PC-3 (cell line): Measurements from ENCODE around the gene CNTN4. TPM values are rescaled to one million over a fixed set of nuclear protein-coding genes. Genes with fewer than 3 reads are reported as not detected.

Experiments used
- ATAC-seq: fragments of 200-7000 bp; cut with Tn5 transposase; 2 replicates; pipeline ENCODE4 v1.9.1; 2020; ENCODE audit warnings: mild to moderate bottlenecking, moderate library complexity
- BruUV-seq: library from RNA; stranded (reverse); fragments of 400-500 nt; replicated peaks from 2 replicates; lab custom pipeline; 2021; lab: Mats Ljungman, UMichigan
- CTCF ChIA-PET: fragments of 300-600 bp; sonication (Branson Sonifier 250); formaldehyde crosslinking; loops from one replicate; lab custom pipeline; 2022; ENCODE audit warnings: antibody characterized with exemption; lab: Charles Lee
- POLR2A ChIA-PET: fragments of 300-600 bp; sonication (Branson Sonifier 250); formaldehyde crosslinking; loops from one replicate; lab custom pipeline; 2022; ENCODE audit warnings: antibody characterized with exemption; ENCODE audit not compliant: unreplicated experiment; lab: Charles Lee
- DNase-seq: peaks from one replicate; pipeline ENCODE4 v3.0.0-alpha.2; 2015
- H2AFZ ChIP-seq: fragments of 300-600 bp; sonication (generic); 2 replicates; pipeline ENCODE4 v1.6.0; 2016; ENCODE audit warnings: antibody characterized with exemption, low read length
- H3F3A ChIP-seq: fragments of 300-600 bp; sonication (generic); one replicate; pipeline ENCODE4 v1.6.0; 2017; ENCODE audit warnings: antibody characterized with exemption, low read length, control low read depth, mild to moderate bottlenecking; ENCODE audit not compliant: unreplicated experiment
- H3K27ac ChIP-seq: fragments of 300-600 bp; sonication (generic); 2 replicates; pipeline ENCODE4 v1.5.1; 2016; ENCODE audit warnings: mild to moderate bottlenecking, low read length
- H3K27me3 ChIP-seq: fragments of 300-600 bp; sonication (generic); 2 replicates; pipeline ENCODE4 v1.6.1; 2016; ENCODE audit warnings: low read length, mixed read lengths
- H3K36me3 ChIP-seq: fragments of 300-600 bp; sonication (generic); 2 replicates; pipeline ENCODE4 v1.6.1; 2016; ENCODE audit warnings: low read depth, mixed run types, low read length, mixed read lengths
- H3K4me1 ChIP-seq: fragments of 300-600 bp; sonication (generic); 2 replicates; pipeline ENCODE4 v1.5.1; 2016; ENCODE audit warnings: low read length; ENCODE audit not compliant: insufficient read depth
- H3K4me2 ChIP-seq: fragments of 300-600 bp; sonication (generic); 2 replicates; pipeline ENCODE4 v1.6.0; 2016; ENCODE audit warnings: low read length
- H3K4me3 ChIP-seq: fragments of 300-600 bp; sonication (generic); 2 replicates; pipeline ENCODE4 v1.5.1; 2016; ENCODE audit warnings: mild to moderate bottlenecking, low read length, mixed read lengths
- H3K79me2 ChIP-seq: fragments of 300-600 bp; sonication (generic); 2 replicates; pipeline ENCODE4 v1.6.1; 2017; ENCODE audit warnings: low read length, mixed read lengths
- H3K9ac ChIP-seq: fragments of 300-600 bp; sonication (generic); 2 replicates; pipeline ENCODE4 v1.6.0; 2016; ENCODE audit warnings: mild to moderate bottlenecking, low read length
- H3K9me2 ChIP-seq: fragments of 300-600 bp; sonication (generic); replicated peaks from 2 replicates; pipeline ENCODE4 v1.6.1; 2016; ENCODE audit warnings: mixed run types, low read length, mixed read lengths
- H3K9me3 ChIP-seq: fragments of 300-600 bp; sonication (generic); 2 replicates; pipeline ENCODE4 v1.6.1; 2016; ENCODE audit warnings: low read length, mixed read lengths
- H4K20me1 ChIP-seq: fragments of 300-600 bp; sonication (generic); 2 replicates; pipeline ENCODE4 v1.6.1; 2016; ENCODE audit warnings: low read length, mixed read lengths
- EZH2 ChIP-seq: fragments of 300-600 bp; sonication (generic); IDR thresholded peaks from one replicate; pipeline ENCODE4 v1.6.1; 2017; ENCODE audit warnings: antibody characterized with exemption, mild to moderate bottlenecking, low read length; ENCODE audit not compliant: unreplicated experiment
- EZH2phosphoT487 ChIP-seq: fragments of 300-600 bp; sonication (generic); IDR thresholded peaks from 2 replicates; pipeline ENCODE4 v1.6.1; 2018; ENCODE audit warnings: mild to moderate bottlenecking, antibody characterized with exemption, low read length, borderline replicate concordance
- intact Hi-C: fragments of 100-400 bp; cut with micrococcal nuclease; formaldehyde crosslinking; loops from 2 replicates; pipeline ENCODE4 v1.9.0; 2023
- total RNA-seq: library from RNA; depleted of rRNA; stranded (reverse); fragments of >200 nt; gene quantifications from 2 replicates; pipeline ENCODE4 v1.2.3, GENCODE V29; 2014
- TF ChIP-seq, protein P1 (sequence below): fragments of 300-600 bp; sonication (generic); conservative IDR thresholded peaks from 2 replicates; pipeline ENCODE4 v1.5.1; 2017; ENCODE audit warnings: antibody characterized with exemption, low read depth, mild to moderate bottlenecking, low read length

CNTN4 gene
- total RNA-seq, 1 experiment from 2014 or later: not detected

GRCh38 chr3:2706836-2707210 is 608.2 kb downstream of the CNTN4 start:
- Histone ChIP-seq H3K4me2 (no peak overlapping the region), H4K20me1 (no peaks in the 10 kb centered on the region), H3K9ac (no peak overlapping the region), H3K4me3 (no peak overlapping the region), H2AFZ (no peak overlapping the region), H3F3A (no peaks in the 10 kb centered on the region), H3K27ac (no peak overlapping the region), H3K36me3 (no peaks in the 10 kb centered on the region), H3K9me2 (no peaks in the 10 kb centered on the region), H3K9me3 (0 out of 2 replicates have a peak, but pooled peaks cover 19% of the 10 kb centered on the region), H3K79me2 (no peaks in the 10 kb centered on the region), H3K4me1 (no peaks in the 10 kb centered on the region), H3K27me3 (no peaks in the 10 kb centered on the region)
- no peak for TF ChIP-seq EZH2phosphoT487
- TF ChIP-seq, protein P1, sequence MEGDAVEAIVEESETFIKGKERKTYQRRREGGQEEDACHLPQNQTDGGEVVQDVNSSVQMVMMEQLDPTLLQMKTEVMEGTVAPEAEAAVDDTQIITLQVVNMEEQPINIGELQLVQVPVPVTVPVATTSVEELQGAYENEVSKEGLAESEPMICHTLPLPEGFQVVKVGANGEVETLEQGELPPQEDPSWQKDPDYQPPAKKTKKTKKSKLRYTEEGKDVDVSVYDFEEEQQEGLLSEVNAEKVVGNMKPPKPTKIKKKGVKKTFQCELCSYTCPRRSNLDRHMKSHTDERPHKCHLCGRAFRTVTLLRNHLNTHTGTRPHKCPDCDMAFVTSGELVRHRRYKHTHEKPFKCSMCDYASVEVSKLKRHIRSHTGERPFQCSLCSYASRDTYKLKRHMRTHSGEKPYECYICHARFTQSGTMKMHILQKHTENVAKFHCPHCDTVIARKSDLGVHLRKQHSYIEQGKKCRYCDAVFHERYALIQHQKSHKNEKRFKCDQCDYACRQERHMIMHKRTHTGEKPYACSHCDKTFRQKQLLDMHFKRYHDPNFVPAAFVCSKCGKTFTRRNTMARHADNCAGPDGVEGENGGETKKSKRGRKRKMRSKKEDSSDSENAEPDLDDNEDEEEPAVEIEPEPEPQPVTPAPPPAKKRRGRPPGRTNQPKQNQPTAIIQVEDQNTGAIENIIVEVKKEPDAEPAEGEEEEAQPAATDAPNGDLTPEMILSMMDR: no peak
- ChIA-PET POLR2A (no interaction called here), CTCF (no interaction called here)
- DNase-seq (no peak), ATAC-seq (no peak)
- intact Hi-C loops: no loop called here
- BruUV-seq: no TSS peak

GRCh38 chr3:2711081-2711480 is 612.4 kb downstream of the CNTN4 start:
- Histone ChIP-seq H3K27me3 (no peaks in the 10 kb centered on the region), H3K36me3 (no peaks in the 10 kb centered on the region), H3K4me3 (no peak overlapping the region), H3K9me3 (peaks cover 31% of the 10 kb centered on the region; the same call in 1 of the 2 replicates), H3F3A (no peaks in the 10 kb centered on the region), H4K20me1 (no peaks in the 10 kb centered on the region), H3K27ac (no peak overlapping the region), H2AFZ (no peak overlapping the region), H3K4me1 (no peaks in the 10 kb centered on the region), H3K9me2 (no peaks in the 10 kb centered on the region), H3K79me2 (no peaks in the 10 kb centered on the region), H3K4me2 (no peak overlapping the region), H3K9ac (no peak overlapping the region)
- intact Hi-C loops: no loop called here
- TF ChIP-seq EZH2: no peak
- TF ChIP-seq, protein P1: no peak
- no peak for TF ChIP-seq EZH2phosphoT487
- BruUV-seq: no TSS peak
- ATAC-seq (no peak), DNase-seq (no peak)
- CTCF ChIA-PET: no interaction called here
- POLR2A ChIA-PET: no interaction called here

- Histone ChIP-seq H3K79me2 (no peaks in the 10 kb centered on the region), H3K4me1 (no peaks in the 10 kb centered on the region), H3K36me3 (no peaks in the 10 kb centered on the region), H3K27me3 (no peaks in the 10 kb centered on the region), H3K9me3 (peaks cover 51% of the 10 kb centered on the region; the same call in 1 of the 2 replicates), H2AFZ (no peak overlapping the region), H3K9me2 (no peaks in the 10 kb centered on the region), H3K9ac (no peak overlapping the region), H4K20me1 (no peaks in the 10 kb centered on the region), H3F3A (no peaks in the 10 kb centered on the region), H3K4me3 (no peak overlapping the region), H3K4me2 (no peak overlapping the region), H3K27ac (no peak overlapping the region)
- ChIA-PET CTCF (no interaction called here), POLR2A (no interaction called here)
- DNase-seq (no peak), ATAC-seq (no peak)
- BruUV-seq: no TSS peak
- TF ChIP-seq, protein P1: no peak
- TF ChIP-seq EZH2: no peak
- no peak for TF ChIP-seq EZH2phosphoT487
- intact Hi-C loops: no loop called here
Observed at GRCh38 chr3:2713923-2714322, 615.3 kb downstream of the CNTN4 start.
